Ishikawa (cell line): Measurements from ENCODE around the gene CLMN.

ENCODE experiments used
- CEBPB ChIP-seq: IDR thresholded peaks from 2 replicates; pipeline ENCODE4 v1.6.1; 2012
- CREB1 ChIP-seq: IDR thresholded peaks from 2 replicates; pipeline ENCODE4 v1.6.1; 2012; ENCODE audit warnings: low read depth
- EGR1 ChIP-seq: IDR thresholded peaks from 2 replicates; pipeline ENCODE4 v1.6.1; 2012
- FOXM1 ChIP-seq: IDR thresholded peaks from 2 replicates; pipeline ENCODE4 v1.6.1; 2012; ENCODE audit warnings: low read depth, borderline replicate concordance
- NFIC ChIP-seq: IDR thresholded peaks from 2 replicates; pipeline ENCODE4 v1.6.1; 2012
- RAD21 ChIP-seq: IDR thresholded peaks from 2 replicates; pipeline ENCODE4 v1.6.1; 2012; ENCODE audit warnings: low read depth
- TAF1 ChIP-seq: IDR thresholded peaks from 2 replicates; pipeline ENCODE4 v1.6.1; 2012; ENCODE audit warnings: low read depth, mild to moderate bottlenecking
- TCF12 ChIP-seq: IDR thresholded peaks from 2 replicates; pipeline ENCODE4 v1.6.1; 2012; ENCODE audit warnings: low read depth
- YY1 ChIP-seq: IDR thresholded peaks from 2 replicates; pipeline ENCODE4 v1.6.1; 2012; ENCODE audit warnings: low read depth
- TF ChIP-seq, protein P1 (sequence below): IDR thresholded peaks from 2 replicates; pipeline ENCODE4 v1.6.1; 2012; ENCODE audit warnings: low read depth, mild to moderate bottlenecking
- TF ChIP-seq, protein P2 (sequence below): IDR thresholded peaks from 2 replicates; pipeline ENCODE4 v1.6.1; 2012
- TF ChIP-seq, protein P3 (sequence below): IDR thresholded peaks from 2 replicates; pipeline ENCODE4 v1.6.1; 2012

DNA sequence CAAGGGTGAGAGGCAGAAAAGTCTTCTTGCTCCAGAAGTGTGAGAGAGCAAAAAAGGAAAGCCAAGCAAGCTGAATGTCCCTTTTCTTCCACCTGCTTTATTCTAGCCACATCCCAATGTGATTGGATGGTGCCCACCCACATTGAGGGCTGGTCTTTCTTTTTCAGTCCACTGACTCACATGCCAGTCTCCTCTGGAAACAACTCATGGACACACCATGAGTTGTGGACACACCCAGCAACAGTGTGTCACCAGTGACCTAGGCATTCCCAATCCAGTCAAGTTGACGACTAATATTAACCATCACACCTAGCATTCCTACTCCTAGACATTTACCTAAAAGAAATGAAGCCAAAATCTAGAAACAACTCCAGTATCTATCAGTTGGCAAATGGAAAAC, 155.2 kb downstream of the CLMN start:
- TF ChIP-seq CREB1 (no peak), NFIC (no peak), YY1 (no peak), TCF12 (no peak), TAF1 (no peak), CEBPB (no peak), RAD21 (no peak), FOXM1 (no peak), EGR1 (no peak)
- TF ChIP-seq, protein P1, sequence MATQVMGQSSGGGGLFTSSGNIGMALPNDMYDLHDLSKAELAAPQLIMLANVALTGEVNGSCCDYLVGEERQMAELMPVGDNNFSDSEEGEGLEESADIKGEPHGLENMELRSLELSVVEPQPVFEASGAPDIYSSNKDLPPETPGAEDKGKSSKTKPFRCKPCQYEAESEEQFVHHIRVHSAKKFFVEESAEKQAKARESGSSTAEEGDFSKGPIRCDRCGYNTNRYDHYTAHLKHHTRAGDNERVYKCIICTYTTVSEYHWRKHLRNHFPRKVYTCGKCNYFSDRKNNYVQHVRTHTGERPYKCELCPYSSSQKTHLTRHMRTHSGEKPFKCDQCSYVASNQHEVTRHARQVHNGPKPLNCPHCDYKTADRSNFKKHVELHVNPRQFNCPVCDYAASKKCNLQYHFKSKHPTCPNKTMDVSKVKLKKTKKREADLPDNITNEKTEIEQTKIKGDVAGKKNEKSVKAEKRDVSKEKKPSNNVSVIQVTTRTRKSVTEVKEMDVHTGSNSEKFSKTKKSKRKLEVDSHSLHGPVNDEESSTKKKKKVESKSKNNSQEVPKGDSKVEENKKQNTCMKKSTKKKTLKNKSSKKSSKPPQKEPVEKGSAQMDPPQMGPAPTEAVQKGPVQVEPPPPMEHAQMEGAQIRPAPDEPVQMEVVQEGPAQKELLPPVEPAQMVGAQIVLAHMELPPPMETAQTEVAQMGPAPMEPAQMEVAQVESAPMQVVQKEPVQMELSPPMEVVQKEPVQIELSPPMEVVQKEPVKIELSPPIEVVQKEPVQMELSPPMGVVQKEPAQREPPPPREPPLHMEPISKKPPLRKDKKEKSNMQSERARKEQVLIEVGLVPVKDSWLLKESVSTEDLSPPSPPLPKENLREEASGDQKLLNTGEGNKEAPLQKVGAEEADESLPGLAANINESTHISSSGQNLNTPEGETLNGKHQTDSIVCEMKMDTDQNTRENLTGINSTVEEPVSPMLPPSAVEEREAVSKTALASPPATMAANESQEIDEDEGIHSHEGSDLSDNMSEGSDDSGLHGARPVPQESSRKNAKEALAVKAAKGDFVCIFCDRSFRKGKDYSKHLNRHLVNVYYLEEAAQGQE, result no peak
- TF ChIP-seq, protein P2, sequence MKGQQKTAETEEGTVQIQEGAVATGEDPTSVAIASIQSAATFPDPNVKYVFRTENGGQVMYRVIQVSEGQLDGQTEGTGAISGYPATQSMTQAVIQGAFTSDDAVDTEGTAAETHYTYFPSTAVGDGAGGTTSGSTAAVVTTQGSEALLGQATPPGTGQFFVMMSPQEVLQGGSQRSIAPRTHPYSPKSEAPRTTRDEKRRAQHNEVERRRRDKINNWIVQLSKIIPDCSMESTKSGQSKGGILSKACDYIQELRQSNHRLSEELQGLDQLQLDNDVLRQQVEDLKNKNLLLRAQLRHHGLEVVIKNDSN, result no peak
- TF ChIP-seq, protein P3, sequence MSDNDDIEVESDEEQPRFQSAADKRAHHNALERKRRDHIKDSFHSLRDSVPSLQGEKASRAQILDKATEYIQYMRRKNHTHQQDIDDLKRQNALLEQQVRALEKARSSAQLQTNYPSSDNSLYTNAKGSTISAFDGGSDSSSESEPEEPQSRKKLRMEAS, result no peak
